ENCODE measurements around the gene KRT86.

The KRT86 gene

DNA sequence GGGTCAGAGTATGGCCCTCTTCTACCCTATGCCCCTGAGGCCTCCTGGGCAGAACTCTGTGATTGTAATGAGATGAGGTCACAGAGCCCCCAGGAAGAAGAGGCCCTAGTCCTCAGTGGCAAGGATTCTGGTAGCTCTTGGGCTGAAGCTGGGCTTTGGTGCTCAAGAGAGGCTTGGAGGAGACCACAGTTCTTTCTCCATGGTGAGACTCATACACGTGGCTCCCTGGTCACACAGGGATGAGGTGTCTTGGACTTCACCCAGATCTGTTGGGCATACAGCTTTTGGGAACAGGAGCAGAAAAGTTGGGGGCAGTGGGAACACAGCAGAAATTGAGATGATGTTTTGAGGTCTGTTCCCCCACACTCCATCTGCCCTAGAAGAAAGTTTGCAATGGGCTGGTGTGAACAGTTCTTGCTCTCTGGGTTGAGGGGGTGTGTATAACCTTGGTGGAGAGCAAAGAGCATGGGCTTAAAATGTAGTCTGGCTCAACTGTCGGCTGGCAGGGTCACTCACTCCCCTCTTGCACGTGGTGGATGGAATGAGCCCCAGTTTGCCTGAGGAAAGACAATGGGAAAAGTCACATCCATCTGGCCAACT, at the start of gene KRT86:
TSS of gene KRT86 (plus strand) at position 125 of the 600 bp plus-strand sequence. CDS start 27,272 bp downstream, outside the sequence.
- no peak for DNase-seq (ENCODE audit: low read depth)

DNA sequence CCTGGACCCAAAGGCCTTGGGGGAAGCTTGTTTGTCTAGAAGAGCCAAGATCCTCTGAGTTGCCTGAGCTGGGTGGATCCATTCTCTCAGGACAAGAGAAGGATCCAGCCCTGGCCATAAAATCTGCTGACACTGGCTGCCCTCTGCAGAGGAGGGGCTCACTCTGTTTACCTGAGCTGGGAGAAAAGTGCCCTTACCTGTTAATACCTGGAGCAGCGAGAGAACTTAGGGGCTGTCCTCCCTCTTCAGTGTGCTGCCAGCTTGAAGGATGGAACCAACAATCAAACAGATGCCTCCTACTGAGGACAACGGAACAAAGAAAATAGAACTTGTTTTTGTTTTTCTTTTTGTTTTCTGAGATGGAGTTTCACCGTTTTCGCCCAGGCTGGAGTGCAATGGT, 48.7 kb upstream of the KRT86 start:
- DNase-seq (ENCODE audit: low read depth): no peak

DNA sequence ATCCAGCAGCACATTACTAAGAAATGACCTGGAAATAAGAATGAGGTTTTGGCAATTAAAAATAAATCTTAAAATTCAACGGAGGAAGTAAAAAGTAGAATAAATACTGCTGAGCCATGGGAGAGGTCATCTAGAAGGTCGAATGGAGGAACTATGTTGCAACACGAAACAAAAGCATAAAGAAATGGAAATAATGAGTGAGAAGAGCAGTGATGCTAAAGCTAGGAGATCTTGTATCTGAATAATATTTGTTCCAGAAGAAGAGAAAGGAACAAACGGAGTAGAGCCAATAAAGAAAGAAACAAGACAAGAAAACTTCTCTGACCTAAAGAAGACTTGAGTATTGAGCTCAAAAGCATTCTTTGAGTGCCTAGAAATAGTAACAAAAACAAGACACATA, 48.0 kb upstream of the KRT86 start:
- no peak for DNase-seq (ENCODE audit: low read depth)

DNA sequence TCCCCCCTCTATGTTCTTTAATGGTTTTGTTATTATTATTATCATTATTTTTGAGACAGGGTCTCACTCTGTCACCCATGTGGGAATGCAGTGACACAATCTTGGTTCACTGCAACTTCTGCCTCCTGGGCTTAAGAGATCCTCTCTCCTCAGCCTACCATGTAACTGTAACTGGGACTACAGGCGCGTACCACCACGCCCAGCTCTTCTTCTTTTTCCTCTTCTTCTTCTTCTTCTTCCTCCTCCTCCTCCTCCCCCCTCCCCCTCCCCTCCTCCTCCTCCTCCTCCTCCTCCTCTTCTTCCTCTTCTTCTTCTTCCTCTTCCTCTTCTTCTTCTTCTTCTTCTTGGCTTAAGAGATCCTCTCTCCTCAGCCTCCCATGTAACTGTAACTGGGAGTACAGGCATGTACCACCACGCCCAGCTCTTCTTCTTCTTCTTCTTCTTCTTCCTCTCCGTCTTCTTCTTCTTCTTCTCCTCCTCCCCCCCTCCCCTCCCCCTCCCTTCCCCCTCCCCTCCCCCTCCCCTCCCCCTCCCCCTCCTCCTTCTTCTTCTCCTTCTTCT, 46.8 kb upstream of the KRT86 start:
- DNase-seq (ENCODE audit: low read depth): no peak

DNA sequence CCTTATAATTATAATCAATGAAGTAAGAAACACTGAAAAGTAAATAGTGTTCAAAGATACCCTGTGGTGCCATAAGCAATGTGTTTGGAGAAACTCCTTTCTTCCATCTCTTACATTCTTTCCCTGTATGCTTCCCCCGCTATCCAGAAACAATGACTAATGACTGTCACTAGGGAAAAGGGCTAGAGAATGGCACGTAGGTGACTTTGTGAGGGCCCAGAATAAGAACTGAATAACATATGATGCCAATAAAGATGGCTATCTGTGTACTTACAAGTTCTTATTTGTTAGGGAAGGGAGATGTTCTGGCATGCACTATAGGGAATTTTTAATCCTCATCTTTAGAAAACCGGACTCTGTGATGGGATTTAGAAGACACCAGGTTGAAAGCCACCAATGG, 46.1 kb upstream of the KRT86 start:
- DNase-seq (ENCODE audit: low read depth): no peak

DNA sequence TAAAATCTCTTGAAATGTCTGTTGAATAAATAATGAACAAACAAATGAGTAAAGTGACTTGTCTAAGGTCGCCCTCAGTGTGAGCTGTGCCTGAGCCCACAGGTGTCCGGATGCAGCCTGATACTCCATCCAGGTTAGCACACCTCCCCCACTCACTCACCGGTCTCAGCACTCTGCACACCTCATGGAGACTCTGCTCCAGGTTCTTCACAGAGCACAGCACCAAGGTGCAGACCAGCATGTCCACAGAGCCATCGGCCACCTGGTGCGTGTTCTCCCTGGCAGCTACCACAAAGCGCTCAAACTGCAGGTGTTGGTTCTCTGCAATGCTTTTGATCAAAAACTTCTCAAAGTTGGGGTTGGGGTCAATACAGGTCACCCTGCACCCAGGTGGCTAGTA, 45.5 kb upstream of the KRT86 start:
- no peak for DNase-seq (ENCODE audit: low read depth)

DNA sequence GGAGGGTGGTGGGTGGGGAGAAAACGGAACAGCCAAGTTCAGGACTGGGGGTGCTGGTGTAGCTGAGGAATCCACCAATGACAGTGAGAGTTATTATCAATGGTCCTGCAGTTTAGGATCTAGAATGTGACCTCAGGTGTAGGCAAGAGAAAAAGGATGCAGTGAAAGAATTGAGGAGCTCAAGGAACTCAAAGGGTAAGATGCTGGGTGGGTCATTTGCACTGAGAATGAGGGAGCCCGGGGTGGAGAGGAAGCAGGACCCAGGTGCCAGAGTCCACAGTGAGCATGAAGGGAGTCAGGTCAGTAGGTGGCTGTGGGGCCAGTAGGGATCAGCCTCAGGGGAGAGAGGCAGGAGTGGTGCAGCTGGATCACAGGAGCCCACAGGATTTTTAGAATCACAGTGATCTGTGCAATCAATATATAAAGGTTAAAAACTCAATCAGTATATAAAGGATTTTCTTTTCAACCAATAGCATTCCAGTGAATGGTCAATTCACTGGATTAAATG, 44.6 kb upstream of the KRT86 start:
- no peak for DNase-seq (ENCODE audit: low read depth)

DNA sequence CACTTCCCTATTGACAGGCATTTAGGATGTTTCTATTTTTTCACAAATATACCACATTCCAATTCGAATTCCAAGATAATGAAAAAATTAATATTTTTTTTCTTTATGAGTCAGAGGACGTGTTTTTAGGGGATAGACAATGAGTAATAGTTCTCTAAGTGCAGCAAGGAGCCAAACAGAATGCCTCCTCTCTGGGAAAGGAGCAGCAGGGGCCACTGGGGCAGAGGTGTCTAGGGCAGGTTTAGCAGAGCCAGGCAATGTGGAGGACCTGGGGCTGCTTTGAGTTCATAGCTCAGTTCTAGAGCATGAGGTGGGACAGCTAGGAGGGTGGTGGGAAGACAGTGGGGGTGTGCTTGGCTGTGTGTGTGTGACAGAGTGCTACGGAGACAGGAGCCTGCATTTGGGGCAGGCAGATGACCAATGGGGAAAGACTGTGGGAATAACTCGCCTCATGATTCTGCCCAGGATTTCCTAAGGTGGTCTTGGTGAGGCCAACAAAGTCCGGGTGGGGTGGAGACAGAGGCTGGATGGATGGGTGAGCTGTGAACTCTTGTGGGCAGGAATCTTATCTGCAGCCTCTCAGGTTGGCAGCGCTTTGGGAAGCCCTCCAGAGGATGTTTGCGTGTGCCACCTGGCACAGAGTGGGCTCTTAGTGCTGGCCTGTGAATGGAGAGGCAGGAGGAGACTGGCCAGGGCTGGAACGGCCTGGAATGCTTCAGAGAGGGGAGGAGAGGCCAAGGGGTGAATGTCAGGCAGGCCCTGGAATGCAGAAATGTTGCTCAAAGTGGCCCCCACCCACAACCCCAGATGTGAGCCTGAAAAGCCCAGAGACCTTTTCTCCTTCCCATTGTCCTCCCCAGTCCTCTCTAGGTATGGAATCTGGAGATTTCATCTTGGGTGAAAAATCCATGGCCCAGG, 43.8 kb upstream of the KRT86 start:
- peak; percentile 48 for DNase-seq (ENCODE audit: low read depth)

DNA sequence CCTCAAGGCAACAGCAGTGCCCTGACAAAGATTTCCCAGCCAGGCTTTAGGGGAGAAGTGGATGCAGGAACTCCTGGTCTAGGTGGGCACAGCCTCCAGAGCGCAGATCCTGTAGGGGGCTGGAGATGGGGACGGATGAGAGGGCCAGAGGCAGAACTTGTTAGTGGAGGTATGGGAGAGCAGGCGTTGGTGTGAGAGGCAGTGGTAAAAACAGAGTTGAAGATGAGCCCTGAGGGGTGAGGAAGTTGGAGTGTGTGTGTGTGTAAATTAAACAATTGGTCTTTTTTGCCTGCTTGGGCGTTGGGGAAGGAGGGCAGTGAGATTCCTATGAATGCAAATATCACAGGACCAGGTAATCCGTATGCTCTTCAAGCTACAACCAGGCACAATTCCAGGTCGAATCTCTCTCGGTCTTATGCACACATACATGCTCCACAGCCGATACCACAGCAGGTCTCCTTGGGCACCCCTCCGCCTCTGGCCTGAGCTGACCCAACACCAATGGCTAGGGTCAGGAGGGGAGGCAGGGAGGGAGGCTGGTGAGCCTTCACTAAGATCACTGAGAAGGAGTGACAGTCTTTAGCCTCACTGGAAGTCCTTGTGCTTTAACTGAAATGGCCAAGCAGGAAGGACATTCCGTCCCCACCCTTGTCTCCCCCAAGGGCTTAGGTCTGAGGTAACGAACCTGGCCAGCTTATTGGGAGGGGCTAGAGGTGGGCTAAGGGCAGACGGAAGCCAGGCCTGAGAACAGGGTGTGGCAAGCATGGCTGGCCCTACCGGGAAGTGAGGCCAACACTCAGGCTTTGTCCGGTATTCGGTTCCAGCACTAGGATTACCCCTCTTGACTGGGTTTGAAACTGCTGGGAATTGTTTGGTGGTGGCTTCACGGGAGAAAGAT, 42.9 kb upstream of the KRT86 start:
- no peak for DNase-seq (ENCODE audit: low read depth)

DNA sequence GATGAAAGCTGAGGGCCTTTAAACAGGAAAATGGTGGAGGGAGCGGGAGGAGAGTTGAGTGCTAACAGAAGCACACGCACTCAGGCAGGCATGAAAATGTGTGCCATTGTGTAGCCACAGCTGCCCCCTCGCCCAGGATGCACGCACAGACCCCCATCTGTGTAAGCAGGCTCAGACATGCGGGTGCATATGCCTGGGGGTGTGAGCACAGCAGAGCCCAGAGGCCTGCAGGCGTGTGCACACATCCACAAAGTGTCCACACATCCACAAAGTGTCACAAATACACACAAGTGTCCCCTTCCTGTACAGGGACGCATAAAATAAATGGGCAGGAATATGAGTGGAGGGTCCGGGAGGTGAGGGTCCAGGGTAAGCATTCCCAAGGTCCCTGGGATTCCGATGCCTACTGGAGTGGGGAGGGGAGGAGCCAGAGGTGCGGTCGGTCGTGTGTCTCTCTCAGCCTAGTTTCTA, 42.2 kb upstream of the KRT86 start:
- DNase-seq (ENCODE audit: low read depth): no peak

DNA sequence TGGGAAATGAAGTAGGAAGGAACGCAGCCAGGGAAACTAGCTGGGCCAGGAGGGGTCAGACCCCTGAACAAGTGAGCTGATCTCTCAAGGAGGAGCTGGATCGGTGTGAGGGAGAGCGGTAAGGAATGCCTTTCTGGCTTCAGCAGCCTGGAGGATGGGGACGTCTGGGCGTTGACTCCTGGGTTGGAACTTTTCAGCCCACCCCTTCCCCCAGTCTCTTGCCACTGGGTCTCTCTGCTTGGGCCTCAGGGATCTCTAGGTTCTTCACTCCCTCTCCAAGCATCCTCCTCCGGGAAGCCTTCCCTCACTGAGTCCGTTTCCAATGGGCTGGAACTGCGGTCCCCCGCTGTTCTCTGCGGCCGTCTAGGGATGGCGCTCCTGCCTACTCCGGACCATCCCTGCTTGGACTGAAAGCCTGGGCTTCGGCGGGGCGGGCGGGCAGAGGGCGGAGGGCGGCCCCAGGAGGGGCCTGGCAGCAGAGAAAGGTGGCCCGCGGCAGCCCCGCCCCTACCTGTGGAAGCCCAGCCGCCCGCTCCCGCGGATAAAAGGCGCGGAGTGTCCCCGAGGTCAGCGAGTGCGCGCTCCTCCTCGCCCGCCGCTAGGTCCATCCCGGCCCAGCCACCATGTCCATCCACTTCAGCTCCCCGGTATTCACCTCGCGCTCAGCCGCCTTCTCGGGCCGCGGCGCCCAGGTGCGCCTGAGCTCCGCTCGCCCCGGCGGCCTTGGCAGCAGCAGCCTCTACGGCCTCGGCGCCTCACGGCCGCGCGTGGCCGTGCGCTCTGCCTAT, 41.6 kb upstream of the KRT86 start, which contains the start of gene KRT7:
TSS of gene KRT7 (plus strand) at position 570 of the 788 bp plus-strand sequence. CDS start at position 624, 54 bp downstream.
- no peak for DNase-seq (ENCODE audit: low read depth)

DNA sequence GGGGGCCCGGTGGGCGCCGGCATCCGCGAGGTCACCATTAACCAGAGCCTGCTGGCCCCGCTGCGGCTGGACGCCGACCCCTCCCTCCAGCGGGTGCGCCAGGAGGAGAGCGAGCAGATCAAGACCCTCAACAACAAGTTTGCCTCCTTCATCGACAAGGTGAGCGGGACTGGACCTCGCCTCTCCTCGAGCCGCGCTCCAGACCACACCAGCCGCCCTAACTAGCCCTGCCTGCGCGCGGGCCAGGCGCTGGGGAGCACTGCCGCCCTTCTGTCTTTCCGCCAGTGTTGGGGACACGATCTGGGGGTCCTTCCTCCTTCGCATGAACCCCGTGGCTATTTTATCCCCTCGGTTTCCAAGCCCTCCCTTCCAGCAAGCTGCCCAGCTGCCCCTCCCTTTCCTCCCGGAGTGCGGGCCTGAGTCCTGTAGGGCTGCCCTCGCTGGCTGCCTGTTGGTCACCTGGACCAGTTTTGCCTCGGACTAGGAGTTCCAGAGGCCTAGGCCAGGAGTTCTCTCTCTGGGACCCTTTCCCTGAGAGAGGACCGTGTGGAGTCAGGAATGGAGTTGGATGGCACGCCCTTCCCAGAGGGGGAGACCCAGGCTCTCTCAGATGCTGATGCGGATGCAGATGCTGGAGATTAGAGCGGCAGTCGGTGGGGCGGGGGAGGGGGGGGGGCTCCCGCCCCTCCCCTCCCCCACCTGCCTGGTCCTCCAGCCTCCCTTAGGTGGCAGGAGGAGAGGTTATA, 40.8 kb upstream of the KRT86 start:
- no peak for DNase-seq (ENCODE audit: low read depth)

DNA sequence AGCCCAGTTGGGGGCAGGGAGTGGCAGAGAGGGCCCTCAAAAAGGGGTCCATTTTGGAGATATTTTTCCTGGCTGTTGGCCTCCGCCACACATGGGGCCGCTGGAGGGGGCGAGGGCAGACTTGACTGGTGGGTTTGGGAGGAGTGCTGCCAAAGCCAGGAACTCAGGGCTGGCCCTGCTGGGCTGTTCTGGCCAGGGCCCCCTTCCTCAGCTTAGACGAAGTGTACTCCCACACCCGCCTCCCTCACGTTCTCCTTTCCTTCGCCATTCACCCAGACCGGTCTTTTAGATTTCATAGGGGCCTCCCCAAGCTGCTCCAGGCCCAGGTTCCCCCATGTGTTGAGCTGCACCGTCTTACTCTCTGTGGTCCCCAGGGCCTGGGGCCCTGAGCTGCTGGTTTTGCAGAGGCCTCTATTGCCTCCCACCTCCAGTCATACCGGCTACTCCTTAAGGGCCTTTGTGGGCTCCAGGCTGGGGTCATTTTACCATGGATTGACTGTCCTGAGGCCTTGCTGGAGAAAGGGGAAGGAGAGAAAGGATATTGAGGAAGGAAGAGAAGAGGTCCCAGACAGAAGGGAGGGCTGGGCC, 40.1 kb upstream of the KRT86 start:
- DNase-seq (ENCODE audit: low read depth): no peak

DNA sequence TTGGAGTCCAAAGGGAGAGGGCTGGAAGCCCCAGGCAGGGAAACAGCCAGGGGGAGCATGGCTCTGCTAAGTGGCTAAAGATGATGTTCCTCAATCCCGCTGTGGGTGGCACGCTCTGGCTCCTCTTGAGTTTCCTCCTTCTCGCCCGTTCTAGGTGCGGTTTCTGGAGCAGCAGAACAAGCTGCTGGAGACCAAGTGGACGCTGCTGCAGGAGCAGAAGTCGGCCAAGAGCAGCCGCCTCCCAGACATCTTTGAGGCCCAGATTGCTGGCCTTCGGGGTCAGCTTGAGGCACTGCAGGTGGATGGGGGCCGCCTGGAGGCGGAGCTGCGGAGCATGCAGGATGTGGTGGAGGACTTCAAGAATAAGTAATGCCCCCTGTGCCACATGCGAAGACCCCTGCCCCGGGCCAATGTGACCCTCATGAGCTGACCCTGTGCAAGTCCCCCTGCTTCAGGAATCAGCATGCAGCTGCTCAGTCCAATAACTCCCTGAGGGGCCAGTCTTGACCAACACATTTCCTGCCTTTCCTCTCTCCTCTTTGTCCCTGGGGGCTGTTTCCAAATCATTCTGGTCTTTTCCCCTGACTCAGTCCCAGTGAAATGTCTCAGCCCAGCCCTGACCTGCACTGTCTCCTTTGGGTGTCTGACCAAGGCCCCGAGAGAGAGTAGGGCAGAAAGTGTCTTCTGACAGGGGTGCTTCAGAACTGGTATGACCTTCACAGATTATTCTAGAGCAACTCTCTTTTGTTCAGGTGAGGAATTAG, 39.3 kb upstream of the KRT86 start:
- no peak for DNase-seq (ENCODE audit: low read depth)

DNA sequence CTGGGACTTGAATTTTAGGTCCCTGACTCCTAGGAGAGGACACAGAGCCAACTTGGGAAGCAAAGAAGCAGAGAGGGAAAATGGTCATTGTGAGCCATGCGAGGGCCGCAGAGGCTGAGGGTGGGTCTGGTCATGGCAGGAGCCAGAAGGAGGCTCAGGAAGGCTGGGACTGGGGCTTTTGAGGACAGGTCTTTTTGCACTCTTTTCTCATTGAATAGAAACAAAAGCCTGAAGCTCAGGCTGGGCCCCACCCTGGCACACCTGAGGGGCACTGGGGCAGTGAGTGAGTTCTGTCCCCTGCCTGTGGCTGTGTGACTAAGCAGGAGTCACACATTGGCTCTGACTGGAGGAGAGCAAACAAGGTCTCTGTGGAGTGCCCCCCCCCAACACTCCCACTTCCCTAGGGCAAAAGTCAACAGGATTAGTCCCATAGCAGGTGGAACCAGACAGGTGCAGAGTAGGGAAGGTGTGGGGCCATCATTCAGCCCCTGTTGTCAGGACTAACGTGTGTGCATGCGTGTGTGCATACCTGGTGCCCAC, 38.6 kb upstream of the KRT86 start:
- DNase-seq (ENCODE audit: low read depth): no peak

DNA sequence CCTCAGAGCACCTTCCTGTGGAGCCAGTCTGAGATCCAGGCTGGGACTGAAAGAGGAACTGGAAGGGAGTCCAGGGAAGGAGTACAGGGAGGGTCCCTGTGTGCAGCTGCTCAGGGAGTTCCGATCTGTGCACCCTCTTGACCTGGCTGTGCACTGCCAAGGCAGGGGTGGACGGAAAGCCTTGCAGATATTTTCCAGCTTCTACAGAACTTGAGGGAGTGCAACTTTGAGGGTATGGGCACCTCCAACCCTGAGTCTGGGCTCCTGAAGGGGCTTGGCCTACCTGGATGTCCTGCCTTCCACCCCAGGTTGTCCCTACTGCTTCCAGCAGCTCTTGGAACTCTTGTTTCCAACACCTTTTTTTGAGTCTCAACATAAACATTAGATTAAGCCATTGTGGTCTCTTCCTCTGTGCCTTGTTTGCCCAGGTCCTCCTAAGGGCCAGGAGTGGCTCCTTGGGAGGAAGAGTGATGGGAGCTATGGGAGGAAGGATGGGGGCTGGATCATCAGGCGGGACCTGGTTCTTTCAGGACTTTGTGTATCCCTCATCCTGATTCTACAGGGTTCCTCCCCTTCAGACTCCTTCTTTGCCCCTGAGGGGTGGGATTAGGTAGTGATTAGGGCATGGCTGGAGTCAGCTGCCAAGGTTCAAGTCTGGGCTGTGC, 37.9 kb upstream of the KRT86 start:
- DNase-seq (ENCODE audit: low read depth): no peak

DNA sequence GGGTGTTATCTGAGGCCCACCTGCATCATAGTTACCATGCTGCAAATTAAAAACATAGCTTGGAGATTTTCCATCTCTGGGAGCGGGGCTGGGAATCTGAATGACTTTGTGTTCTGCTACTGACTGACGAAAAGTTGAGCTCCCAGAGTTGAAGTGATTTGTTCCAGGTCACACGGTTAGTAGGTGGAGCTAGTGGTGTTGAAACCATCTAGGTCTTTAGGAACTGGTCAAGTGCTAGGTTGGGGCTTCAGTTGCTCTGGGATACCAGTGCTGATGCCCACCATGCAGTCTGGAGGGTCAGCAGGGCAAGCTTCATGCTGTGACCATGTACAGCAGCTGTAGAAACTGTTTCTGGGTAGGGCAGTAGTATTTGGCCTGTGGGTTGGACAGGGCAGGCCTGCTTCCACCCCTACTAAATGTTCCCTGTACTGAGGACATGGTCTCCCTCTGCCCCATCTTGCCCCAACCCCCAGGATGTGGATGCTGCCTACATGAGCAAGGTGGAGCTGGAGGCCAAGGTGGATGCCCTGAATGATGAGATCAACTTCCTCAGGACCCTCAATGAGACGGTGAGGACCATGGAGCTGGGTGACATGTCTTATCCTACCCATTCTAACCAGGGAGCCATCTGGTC, 36.1 kb upstream of the KRT86 start:
- DNase-seq (ENCODE audit: low read depth): no peak
